ENCODE data around the gene ST8SIA5. TPM values are rescaled to one million over a fixed set of nuclear protein-coding genes. Genes with fewer than 3 reads are reported as not detected.

Gene ST8SIA5
- total and polyA plus RNA-seq, 8 donors = 0.03 to 1.4 (median 0.19) TPM; not detected in 4

DNA sequence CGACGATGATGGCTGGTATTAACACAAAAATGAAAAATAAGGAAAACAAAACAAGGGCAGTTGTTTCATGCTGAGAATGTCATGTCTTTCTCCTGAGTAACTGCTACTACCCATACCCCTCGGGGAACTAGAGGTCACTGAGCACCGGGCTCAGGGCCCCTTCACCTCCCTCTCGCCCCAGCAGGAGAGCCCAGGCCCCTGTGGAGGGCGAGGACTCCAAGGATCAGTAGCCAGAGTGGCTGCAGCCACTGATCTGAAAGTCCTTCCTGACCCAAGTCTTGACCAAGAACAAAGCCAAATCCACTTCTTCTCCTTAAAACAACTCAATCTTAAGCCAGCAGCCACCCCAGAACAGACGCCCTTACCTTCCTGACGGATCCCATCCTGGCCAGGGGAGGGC, 25.5 kb downstream of the ST8SIA5 start:
- Histone ChIP-seq H3K27ac (no peak overlapping the region), H3K27me3 (peaks cover 0 to 2% (median 0%) of the 10 kb centered on the region in 3 donors), H3K9me3 (peaks cover 9 to 31% (median 27%) of the 10 kb centered on the region in 4 donors), H3K4me1 (no peaks in the 10 kb centered on the region), H3K36me3 (no peaks in the 10 kb centered on the region), H3K4me3 (no peak overlapping the region)
- intact Hi-C loops (cut with DNase I; ENCODE audit: low total_unique reads) = no loop called here
- 71 to 85% (median 80%) methylated on average over 6 to 8 of the region's 8 CpGs for WGBS, 5 donors
- DNase-seq = no peak
- no peak for TF ChIP-seq POLR2AphosphoS5 (IDR thresholded peaks at IDR 0.05)
- no peak for TF ChIP-seq EP300 (IDR thresholded peaks at IDR 0.05)
- no peak for TF ChIP-seq POLR2A (IDR thresholded peaks at IDR 0.05)
- TF ChIP-seq, protein P1, sequence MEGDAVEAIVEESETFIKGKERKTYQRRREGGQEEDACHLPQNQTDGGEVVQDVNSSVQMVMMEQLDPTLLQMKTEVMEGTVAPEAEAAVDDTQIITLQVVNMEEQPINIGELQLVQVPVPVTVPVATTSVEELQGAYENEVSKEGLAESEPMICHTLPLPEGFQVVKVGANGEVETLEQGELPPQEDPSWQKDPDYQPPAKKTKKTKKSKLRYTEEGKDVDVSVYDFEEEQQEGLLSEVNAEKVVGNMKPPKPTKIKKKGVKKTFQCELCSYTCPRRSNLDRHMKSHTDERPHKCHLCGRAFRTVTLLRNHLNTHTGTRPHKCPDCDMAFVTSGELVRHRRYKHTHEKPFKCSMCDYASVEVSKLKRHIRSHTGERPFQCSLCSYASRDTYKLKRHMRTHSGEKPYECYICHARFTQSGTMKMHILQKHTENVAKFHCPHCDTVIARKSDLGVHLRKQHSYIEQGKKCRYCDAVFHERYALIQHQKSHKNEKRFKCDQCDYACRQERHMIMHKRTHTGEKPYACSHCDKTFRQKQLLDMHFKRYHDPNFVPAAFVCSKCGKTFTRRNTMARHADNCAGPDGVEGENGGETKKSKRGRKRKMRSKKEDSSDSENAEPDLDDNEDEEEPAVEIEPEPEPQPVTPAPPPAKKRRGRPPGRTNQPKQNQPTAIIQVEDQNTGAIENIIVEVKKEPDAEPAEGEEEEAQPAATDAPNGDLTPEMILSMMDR (IDR thresholded peaks at IDR 0.05) = no peak

DNA sequence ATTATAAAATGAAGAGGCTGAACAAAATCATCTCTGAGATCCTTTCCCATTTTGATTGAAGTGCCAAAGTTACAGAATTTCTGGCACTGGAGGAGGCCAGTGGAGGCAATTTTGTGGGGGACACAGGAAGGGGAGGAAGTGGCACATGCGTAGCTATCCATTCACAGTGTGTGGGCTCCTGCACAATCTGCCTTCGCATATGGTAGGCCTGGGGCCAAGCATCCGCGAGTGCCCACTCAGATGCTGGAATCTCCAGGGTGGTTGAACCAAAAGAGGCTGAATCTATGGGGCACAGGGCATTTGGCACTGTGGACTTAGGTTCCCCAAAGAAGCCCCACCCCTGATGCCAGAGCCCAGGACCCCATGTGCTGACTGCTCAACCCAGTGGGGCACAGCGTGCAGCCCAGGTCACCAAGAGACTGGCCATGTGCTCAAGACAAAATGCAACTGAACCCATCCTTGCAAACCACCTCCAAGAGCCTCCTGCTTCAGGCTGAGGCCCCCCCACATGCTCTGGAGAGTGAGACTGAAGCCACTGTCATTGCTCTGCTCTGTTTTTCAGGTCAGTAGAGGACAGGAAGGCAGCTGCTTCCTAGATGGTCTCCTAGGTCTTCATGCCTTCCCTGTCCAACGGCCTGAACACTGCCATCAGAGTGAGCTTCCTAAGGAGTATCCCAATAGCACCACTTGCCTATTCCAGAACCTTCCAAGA, 28.5 kb downstream of the ST8SIA5 start:
- no peak for DNase-seq
- Histone ChIP-seq H3K4me1 (no peaks in the 10 kb centered on the region), H3K27ac (no peak overlapping the region), H3K4me3 (no peak overlapping the region), H3K27me3 (no peaks in the 10 kb centered on the region), H3K9me3 (peaks cover 9 to 31% (median 27%) of the 10 kb centered on the region in 4 donors), H3K36me3 (no peaks in the 10 kb centered on the region)
- no peak for TF ChIP-seq POLR2AphosphoS5 (IDR thresholded peaks at IDR 0.05)
- TF ChIP-seq POLR2A (IDR thresholded peaks at IDR 0.05) = no peak
- TF ChIP-seq, protein P1 (IDR thresholded peaks at IDR 0.05) = no peak
- no peak for TF ChIP-seq EP300 (IDR thresholded peaks at IDR 0.05)
- WGBS, 5 donors = 81 to 91% (median 89%) methylated on average over 6 of the region's 6 CpGs
- intact Hi-C loops (cut with DNase I; ENCODE audit: low total_unique reads) = no loop called here

- WGBS, 5 donors = 81 to 97% (median 89%) methylated on average over 1 of the region's 1 CpG
- TF ChIP-seq EP300 (IDR thresholded peaks at IDR 0.05) (no peak), POLR2A (IDR thresholded peaks at IDR 0.05) (no peak), POLR2AphosphoS5 (IDR thresholded peaks at IDR 0.05) (no peak)
- TF ChIP-seq, protein P1 (IDR thresholded peaks at IDR 0.05) = no peak
- no peak overlapping the region for H3K4me3 ChIP-seq
- DNase-seq = no peak
- intact Hi-C loops (cut with DNase I; ENCODE audit: low total_unique reads) = no loop called here
- no peak overlapping the region for H3K27ac ChIP-seq
- peaks cover 9 to 31% (median 27%) of the 10 kb centered on the region in 4 donors for H3K9me3 ChIP-seq
- no peaks in the 10 kb centered on the region for H3K27me3 ChIP-seq
- H3K36me3 ChIP-seq = no peaks in the 10 kb centered on the region
- H3K4me1 ChIP-seq = no peaks in the 10 kb centered on the region
Observed at GRCh38 chr18:46727177-46727576, 29.7 kb downstream of the ST8SIA5 start.

GRCh38 chr18:46725310-46725709, 31.5 kb downstream of the ST8SIA5 start:
- no peaks in the 10 kb centered on the region for H3K27me3 ChIP-seq
- WGBS, 5 donors = 88 to 93% (median 90%) methylated on average over 3 of the region's 3 CpGs
- no peak overlapping the region for H3K4me3 ChIP-seq
- no peak for TF ChIP-seq POLR2AphosphoS5 (IDR thresholded peaks at IDR 0.05)
- no peak for TF ChIP-seq EP300 (IDR thresholded peaks at IDR 0.05)
- TF ChIP-seq, protein P1 (IDR thresholded peaks at IDR 0.05) = no peak
- TF ChIP-seq POLR2A (IDR thresholded peaks at IDR 0.05) = no peak
- H3K4me1 ChIP-seq = no peaks in the 10 kb centered on the region
- intact Hi-C loops (cut with DNase I; ENCODE audit: low total_unique reads) = no loop called here
- no peaks in the 10 kb centered on the region for H3K36me3 ChIP-seq
- no peak for DNase-seq
- H3K9me3 ChIP-seq = peaks cover 8 to 17% (median 13%) of the 10 kb centered on the region in 4 donors
- no peak overlapping the region for H3K27ac ChIP-seq

Measured in stomach (tissue), 9 donors.